Measurements from ENCODE around the gene ZDHHC12. TPM values are rescaled to one million over a fixed set of nuclear protein-coding genes. Genes with fewer than 3 reads are reported as not detected.
A peak's percentile ranks its signal among the peaks of the same experiment; 100 is the strongest.

ZDHHC12 gene
- total and polyA plus RNA-seq, 5 donors = 8.3 to 13.1 (median 9.5) TPM

DNA sequence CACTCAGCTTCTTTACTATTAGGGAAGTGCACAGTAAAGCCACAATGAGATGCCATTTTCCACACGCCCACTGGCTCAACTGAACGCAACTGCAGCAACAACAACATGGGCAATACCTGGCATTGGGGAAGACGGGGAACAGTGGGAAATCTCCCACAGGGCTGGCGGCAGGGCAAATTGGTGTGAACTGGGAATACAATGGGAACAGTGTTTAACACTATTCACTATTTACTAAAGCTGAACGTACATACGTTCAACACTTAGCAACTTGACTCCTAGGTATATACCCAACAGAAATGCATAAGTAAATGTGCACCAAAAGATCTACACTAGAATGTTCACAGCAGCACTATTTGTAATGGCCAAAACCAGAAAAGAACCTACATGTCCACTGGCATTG is 33.7 kb upstream of the ZDHHC12 start:
- intact Hi-C loops (cut with DNase I) = no loop called here
- Histone ChIP-seq H3K4me1 (ENCODE audit: control insufficient read depth, insufficient read depth, low read length) (no peaks in the 10 kb centered on the region), H3K27me3 (ENCODE audit: control insufficient read depth, insufficient read depth) (no peaks in the 10 kb centered on the region), H3K4me3 (ENCODE audit: low read length) (no peak overlapping the region), H3K9me3 (ENCODE audit: control insufficient read depth, low read length) (no peaks in the 10 kb centered on the region), H3K27ac (ENCODE audit: low read length) (no peak overlapping the region)
- no peak for DNase-seq
- no peak for ATAC-seq
- WGBS = 86% methylated on average over 6 of the region's 6 CpGs

DNA sequence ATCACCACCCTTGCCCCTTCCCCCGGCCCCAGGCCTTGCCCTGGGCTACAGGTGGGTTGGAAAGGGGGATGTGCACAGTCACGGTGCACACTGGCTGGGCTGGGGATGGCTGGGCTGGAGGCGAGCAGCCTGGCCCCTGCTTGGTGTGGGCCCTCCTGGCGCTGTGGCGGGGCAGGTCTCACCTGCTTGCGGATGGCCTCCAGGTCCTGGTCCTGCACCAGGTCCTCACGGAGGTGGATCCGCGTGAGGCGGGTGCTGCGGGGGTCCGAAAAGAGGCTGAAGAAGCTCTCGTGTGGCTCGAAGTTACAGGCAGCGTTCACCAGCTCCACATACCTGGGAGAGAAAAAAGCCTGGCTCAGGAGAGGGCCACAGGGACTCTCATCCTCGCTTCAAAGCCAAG is 29.7 kb upstream of the ZDHHC12 start:
- WGBS = 95% methylated on average over 16 of the region's 16 CpGs
- no peak for DNase-seq
- intact Hi-C loops (cut with DNase I) = no loop called here

DNA sequence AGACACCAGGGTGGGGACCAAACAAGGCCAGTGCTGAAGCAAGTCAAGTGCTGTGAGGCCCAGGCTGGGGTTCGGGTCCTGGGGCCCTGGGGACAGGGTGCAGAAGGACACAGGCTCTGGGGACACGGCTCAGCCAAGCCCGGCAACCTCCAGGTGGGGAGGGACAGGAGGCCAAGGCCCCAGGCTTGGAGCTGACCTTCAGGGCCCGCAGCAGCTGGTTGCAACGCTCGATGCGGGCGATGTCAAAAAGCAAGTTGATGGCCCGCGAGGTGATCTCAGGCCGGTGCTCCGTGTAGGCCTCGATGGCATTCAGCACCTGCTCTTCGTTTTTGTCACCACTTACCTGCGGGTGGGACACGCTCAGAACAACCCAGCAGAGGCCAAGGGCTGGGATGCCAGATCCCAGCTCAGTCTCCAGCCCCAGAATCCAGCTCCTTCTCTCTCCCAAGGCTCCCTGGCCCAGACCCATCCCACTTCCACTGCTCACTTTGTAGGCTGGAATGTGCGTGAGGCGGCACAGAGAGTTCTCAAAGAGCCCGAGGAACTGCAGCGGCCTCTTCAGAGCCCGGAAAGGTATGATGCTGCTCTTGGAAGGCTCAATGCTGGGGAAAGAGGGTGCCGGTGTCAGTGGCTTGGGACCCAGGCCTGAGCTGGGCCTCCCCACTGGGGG is 27.1 kb upstream of the ZDHHC12 start:
- Histone ChIP-seq H3K9me3 (ENCODE audit: control insufficient read depth, low read length) (no peaks in the 10 kb centered on the region), H3K27ac (ENCODE audit: low read length) (no peak overlapping the region), H3K4me3 (ENCODE audit: low read length) (no peak overlapping the region), H3K4me1 (ENCODE audit: control insufficient read depth, insufficient read depth, low read length) (no peaks in the 10 kb centered on the region), H3K27me3 (ENCODE audit: control insufficient read depth, insufficient read depth) (no peaks in the 10 kb centered on the region)
- DNase-seq = no peak
- intact Hi-C loops (cut with DNase I) = no loop called here
- ATAC-seq = no peak
- WGBS = 90% methylated on average over 22 of the region's 22 CpGs

More for the DNA sequence above, 29.7 kb upstream of the ZDHHC12 start:
- H3K27me3 ChIP-seq (ENCODE audit: control insufficient read depth, insufficient read depth) = no peaks in the 10 kb centered on the region
- no peak overlapping the region for H3K4me3 ChIP-seq (ENCODE audit: low read length)
- no peaks in the 10 kb centered on the region for H3K4me1 ChIP-seq (ENCODE audit: control insufficient read depth, insufficient read depth, low read length)
- H3K9me3 ChIP-seq (ENCODE audit: control insufficient read depth, low read length) = no peaks in the 10 kb centered on the region
- ATAC-seq = peak in 1 of 2 donors; percentile 26
- H3K27ac ChIP-seq (ENCODE audit: low read length) = no peak overlapping the region

GRCh38 chr9:128747241-128747640 is 23.3 kb upstream of the ZDHHC12 start:
- WGBS = 96% methylated on average over 1 of the region's 1 CpG

DNA sequence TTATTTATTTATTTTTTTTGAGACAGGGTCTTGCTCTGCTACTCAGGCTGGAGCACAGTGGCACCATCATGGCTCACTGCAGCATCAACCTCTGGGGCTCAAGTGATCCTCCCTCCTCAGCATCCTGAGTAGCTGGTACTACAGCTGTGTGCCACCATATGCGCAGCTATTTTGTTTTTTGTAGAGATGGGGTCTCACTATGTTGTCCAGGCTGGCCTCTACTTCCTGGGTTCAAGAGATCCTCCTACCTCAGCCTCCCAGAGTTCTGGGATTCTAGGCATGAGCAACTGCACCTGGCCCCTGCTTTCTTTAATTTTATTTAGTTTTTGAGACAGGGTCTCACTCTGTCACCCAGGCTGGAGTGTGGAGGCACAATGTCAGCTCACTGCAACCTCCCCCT is 19.5 kb upstream of the ZDHHC12 start:
- 100% methylated on average over 1 of the region's 1 CpG for WGBS
- no peaks in the 10 kb centered on the region for H3K4me1 ChIP-seq (ENCODE audit: control insufficient read depth, insufficient read depth, low read length)
- DNase-seq (no peak), ATAC-seq (no peak)
- H3K4me3 ChIP-seq (ENCODE audit: low read length) = no peak overlapping the region
- H3K27me3 ChIP-seq (ENCODE audit: control insufficient read depth, insufficient read depth) = no peaks in the 10 kb centered on the region
- no peaks in the 10 kb centered on the region for H3K9me3 ChIP-seq (ENCODE audit: control insufficient read depth, low read length)
- H3K27ac ChIP-seq (ENCODE audit: low read length) = no peak overlapping the region
- intact Hi-C loops (cut with DNase I) = no loop called here

More at GRCh38 chr9:128747241-128747640, 23.3 kb upstream of the ZDHHC12 start:
- no peaks in the 10 kb centered on the region for H3K4me1 ChIP-seq (ENCODE audit: control insufficient read depth, insufficient read depth, low read length)
- no peaks in the 10 kb centered on the region for H3K9me3 ChIP-seq (ENCODE audit: control insufficient read depth, low read length)
- H3K27me3 ChIP-seq (ENCODE audit: control insufficient read depth, insufficient read depth) = no peaks in the 10 kb centered on the region
- ATAC-seq = no peak
- no peak for DNase-seq
- intact Hi-C loops (cut with DNase I) = no loop called here
- H3K4me3 ChIP-seq (ENCODE audit: low read length) = no peak overlapping the region
- H3K27ac ChIP-seq (ENCODE audit: low read length) = no peak overlapping the region

GRCh38 chr9:128742401-128742800 is 18.5 kb upstream of the ZDHHC12 start:
- intact Hi-C loops (cut with DNase I) = no loop called here
- Histone ChIP-seq H3K4me3 (ENCODE audit: low read length) (no peak overlapping the region), H3K9me3 (ENCODE audit: control insufficient read depth, low read length) (no peaks in the 10 kb centered on the region), H3K27me3 (ENCODE audit: control insufficient read depth, insufficient read depth) (no peaks in the 10 kb centered on the region), H3K4me1 (ENCODE audit: control insufficient read depth, insufficient read depth, low read length) (no peaks in the 10 kb centered on the region), H3K27ac (ENCODE audit: low read length) (no peak overlapping the region)
- peak; percentile 26 to 43 for ATAC-seq
- WGBS = 83% methylated on average over 20 of the region's 20 CpGs
- no peak for DNase-seq

DNA sequence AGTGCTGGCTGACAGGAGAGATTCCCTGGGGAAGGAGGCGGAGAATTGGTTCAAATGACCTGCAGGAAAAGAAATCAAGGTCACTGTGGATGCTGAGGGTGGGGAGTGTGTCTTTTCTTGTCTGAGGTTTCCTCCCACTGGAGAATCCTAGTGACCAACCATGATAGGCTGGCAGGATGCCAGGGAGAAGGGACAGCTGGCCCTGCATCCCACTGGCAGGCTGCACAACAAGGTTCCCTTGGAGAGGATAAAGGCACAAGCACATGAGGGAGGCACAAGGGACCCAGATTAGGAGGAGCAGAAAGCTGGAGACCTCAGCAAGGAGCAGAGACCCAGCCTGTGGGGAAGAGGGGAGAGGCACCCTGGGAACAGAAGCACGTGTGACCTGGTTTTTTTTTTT is 11.4 kb upstream of the ZDHHC12 start:
- ATAC-seq (no peak), DNase-seq (no peak)
- intact Hi-C loops (cut with DNase I) = no loop called here
- H3K4me1 ChIP-seq (ENCODE audit: control insufficient read depth, insufficient read depth, low read length) = no peaks in the 10 kb centered on the region
- no peak overlapping the region for H3K27ac ChIP-seq (ENCODE audit: low read length)
- H3K4me3 ChIP-seq (ENCODE audit: low read length) = no peak overlapping the region
- no peaks in the 10 kb centered on the region for H3K27me3 ChIP-seq (ENCODE audit: control insufficient read depth, insufficient read depth)
- H3K9me3 ChIP-seq (ENCODE audit: control insufficient read depth, low read length) = no peaks in the 10 kb centered on the region
- WGBS = 74% methylated on average over 2 of the region's 2 CpGs

GRCh38 chr9:128733256-128733655 is 9.3 kb upstream of the ZDHHC12 start:
- intact Hi-C loops (cut with DNase I) = no loop called here
- WGBS = 24% methylated on average over 9 of the region's 9 CpGs
- no peaks in the 10 kb centered on the region for H3K9me3 ChIP-seq (ENCODE audit: control insufficient read depth, low read length)
- H3K4me3 ChIP-seq (ENCODE audit: low read length) = no peak overlapping the region
- DNase-seq (peak; percentile 73 to 84 (median 79)), ATAC-seq (peak; percentile 56 to 82)
- H3K27ac ChIP-seq (ENCODE audit: low read length) = peak overlapping the region; percentile 39
- H3K4me1 ChIP-seq (ENCODE audit: control insufficient read depth, insufficient read depth, low read length) = no peaks in the 10 kb centered on the region
- H3K27me3 ChIP-seq (ENCODE audit: control insufficient read depth, insufficient read depth) = no peaks in the 10 kb centered on the region

- WGBS = 86% methylated on average over 13 of the region's 13 CpGs
- Histone ChIP-seq H3K27me3 (ENCODE audit: control insufficient read depth, insufficient read depth) (no peaks in the 10 kb centered on the region), H3K4me1 (ENCODE audit: control insufficient read depth, insufficient read depth, low read length) (no peaks in the 10 kb centered on the region), H3K9me3 (ENCODE audit: control insufficient read depth, low read length) (no peaks in the 10 kb centered on the region), H3K4me3 (ENCODE audit: low read length) (no peak overlapping the region), H3K27ac (ENCODE audit: low read length) (no peak overlapping the region)
- ATAC-seq = no peak
- intact Hi-C loops (cut with DNase I) = no loop called here
- no peak for DNase-seq
Observed at GRCh38 chr9:128732576-128732975, 8.6 kb upstream of the ZDHHC12 start.

- intact Hi-C loops (cut with DNase I) = no loop called here
- Histone ChIP-seq H3K27ac (ENCODE audit: low read length) (no peak overlapping the region), H3K9me3 (ENCODE audit: control insufficient read depth, low read length) (no peaks in the 10 kb centered on the region), H3K4me3 (ENCODE audit: low read length) (no peak overlapping the region), H3K4me1 (ENCODE audit: control insufficient read depth, insufficient read depth, low read length) (no peaks in the 10 kb centered on the region), H3K27me3 (ENCODE audit: control insufficient read depth, insufficient read depth) (no peaks in the 10 kb centered on the region)
- 83% methylated on average over 9 of the region's 9 CpGs for WGBS
- ATAC-seq (no peak), DNase-seq (no peak)
Observed at GRCh38 chr9:128731691-128732090, 7.8 kb upstream of the ZDHHC12 start.

GRCh38 chr9:128731093-128731492 is 7.2 kb upstream of the ZDHHC12 start:
- Histone ChIP-seq H3K27me3 (ENCODE audit: control insufficient read depth, insufficient read depth) (no peaks in the 10 kb centered on the region), H3K4me3 (ENCODE audit: low read length) (no peak overlapping the region), H3K4me1 (ENCODE audit: control insufficient read depth, insufficient read depth, low read length) (no peaks in the 10 kb centered on the region), H3K27ac (ENCODE audit: low read length) (no peak overlapping the region), H3K9me3 (ENCODE audit: control insufficient read depth, low read length) (no peaks in the 10 kb centered on the region)
- DNase-seq (no peak), ATAC-seq (no peak)
- intact Hi-C loops (cut with DNase I) = no loop called here
- WGBS = 84% methylated on average over 13 of the region's 13 CpGs
